HG03196 (cell line): ENCODE results near the gene CPLX1.
"Not testable (repeated sequence)": the region's sequence is repeated elsewhere in the genome, so short reads cannot be mapped to it uniquely, and the experiment has no call there.

Source experiments
- ATAC-seq: cut with Tn5 transposase; IDR thresholded peaks from one replicate; pipeline ENCODE4 v1.9.1; 2021; ENCODE audit not compliant: unreplicated experiment

CPLX1 gene

GRCh38 chr4:780255-780654 is 45.7 kb downstream of the CPLX1 start:
- ATAC-seq = not testable (repeated sequence)

GRCh38 chr4:779555-779954 is 46.4 kb downstream of the CPLX1 start:
- ATAC-seq = no peak

GRCh38 chr4:777520-778262 is 48.2 kb downstream of the CPLX1 start:
- ATAC-seq = no peak

GRCh38 chr4:776743-777441 is 49.0 kb downstream of the CPLX1 start:
- ATAC-seq = no peak

GRCh38 chr4:775485-775884 is 50.4 kb downstream of the CPLX1 start:
- not testable (repeated sequence) for ATAC-seq

GRCh38 chr4:774419-775092 is 51.4 kb downstream of the CPLX1 start:
- ATAC-seq = not testable (repeated sequence)

GRCh38 chr4:773214-773613 is 52.7 kb downstream of the CPLX1 start:
- ATAC-seq = no peak

- ATAC-seq = no peak
Observed at GRCh38 chr4:772776-773175, 53.2 kb downstream of the CPLX1 start.

- no peak for ATAC-seq
Observed at GRCh38 chr4:772118-772517, 53.8 kb downstream of the CPLX1 start.

GRCh38 chr4:771464-771863 is 54.5 kb downstream of the CPLX1 start:
- no peak for ATAC-seq

GRCh38 chr4:770022-770421 is 55.9 kb downstream of the CPLX1 start:
- ATAC-seq = no peak

GRCh38 chr4:769511-769910 is 56.4 kb downstream of the CPLX1 start:
- no peak for ATAC-seq

- ATAC-seq = no peak
Observed at GRCh38 chr4:768995-769394, 56.9 kb downstream of the CPLX1 start.

- ATAC-seq = no peak
Observed at GRCh38 chr4:768076-768475, 57.9 kb downstream of the CPLX1 start.

GRCh38 chr4:766559-767283 is 59.2 kb downstream of the CPLX1 start:
- no peak for ATAC-seq

GRCh38 chr4:766152-766515 is 59.8 kb downstream of the CPLX1 start:
- no peak for ATAC-seq

- no peak for ATAC-seq
Observed at GRCh38 chr4:764405-765169, 61.3 kb downstream of the CPLX1 start.

GRCh38 chr4:763922-764321 is 62.0 kb downstream of the CPLX1 start:
- ATAC-seq = no peak

GRCh38 chr4:763191-763810 is 62.6 kb downstream of the CPLX1 start:
- ATAC-seq = no peak
